ENCODE results near the gene ABI3BP. TPM values are rescaled to one million over a fixed set of nuclear protein-coding genes. Genes with fewer than 3 reads are reported as not detected.

The ABI3BP gene
- total RNA-seq, 1 experiment from 2014 or later = 0.15 TPM

- ChIA-PET RAD21 (ENCODE audit: low non-redundant PET in 1 of 2, low total read pairs in 2 of 2, uncharacterized antibody in 2 of 2, unreplicated experiment in 2 of 2) (no interaction called here), POLR2A (no interaction called here), CTCF (no interaction called here)
- no peak for ATAC-seq
- Histone ChIP-seq H4K20me1 (ENCODE audit: insufficient read depth) (no peaks in the 10 kb centered on the region), H3K27me3 (ENCODE audit: insufficient read depth, low read length) (no peaks in the 10 kb centered on the region), H3K9me3 (ENCODE audit: control insufficient read depth in 1 of 2, insufficient read depth in 1 of 2, low read depth in 1 of 2, low read length in 2 of 2) (0 out of 4 replicates have a peak, but pooled peaks cover 0 to 4% of the 10 kb centered on the region in 2 experiments), H3K4me3 (replicated peaks in 1 of 2; ENCODE audit: low read depth in 1 of 2, low read length in 2 of 2) (no peak overlapping the region), H3K27ac (ENCODE audit: low read depth, low read length) (no peak overlapping the region), H3K9ac (ENCODE audit: low read length) (no peak overlapping the region), H3K36me3 (ENCODE audit: control insufficient read depth in 1 of 2, insufficient read depth in 2 of 2, low read length in 2 of 2) (no peaks in the 10 kb centered on the region), H3K4me1 (ENCODE audit: control insufficient read depth in 1 of 2, insufficient read depth in 2 of 2, low read length in 2 of 2) (peaks cover 0 to 5% of the 10 kb centered on the region in 2 experiments; a peak in 1 of 4 replicates), H3K4me2 (ENCODE audit: low read length) (no peak overlapping the region), H2AFZ (ENCODE audit: low read depth, low read length, poor library complexity, severe bottlenecking) (no peak overlapping the region), H3K9me2 (ENCODE audit: insufficient read depth) (0 out of 2 replicates have a peak, but pooled peaks cover 3% of the 10 kb centered on the region), H3K79me2 (ENCODE audit: insufficient read depth, low read length) (no peaks in the 10 kb centered on the region)
- no TSS peak for BruUV-seq (replicated peaks)
- intact Hi-C loops (cut with micrococcal nuclease) = no loop called here
- no peak for DNase-seq (ENCODE audit: low read depth, low spot score)
- no peak for TF ChIP-seq SIN3A (IDR thresholded peaks at IDR 0.05; ENCODE audit: low read depth)
Measured at GRCh38 chr3:100954990-100955389, 38.2 kb downstream of the ABI3BP start.

- no peaks in the 10 kb centered on the region for H3K9me3 ChIP-seq (ENCODE audit: control insufficient read depth in 1 of 2, insufficient read depth in 1 of 2, low read depth in 1 of 2, low read length in 2 of 2)
- H3K27me3 ChIP-seq (ENCODE audit: insufficient read depth, low read length) = no peaks in the 10 kb centered on the region
- no peak overlapping the region for H2AFZ ChIP-seq (ENCODE audit: low read depth, low read length, poor library complexity, severe bottlenecking)
- ChIA-PET RAD21 (ENCODE audit: low non-redundant PET in 1 of 2, low total read pairs in 2 of 2, uncharacterized antibody in 2 of 2, unreplicated experiment in 2 of 2) (no interaction called here), POLR2A (no interaction called here), CTCF (no interaction called here)
- no peak overlapping the region for H3K4me2 ChIP-seq (ENCODE audit: low read length)
- no peaks in the 10 kb centered on the region for H3K36me3 ChIP-seq (ENCODE audit: control insufficient read depth in 1 of 2, insufficient read depth in 2 of 2, low read length in 2 of 2)
- no peaks in the 10 kb centered on the region for H4K20me1 ChIP-seq (ENCODE audit: insufficient read depth)
- H3K4me1 ChIP-seq (ENCODE audit: control insufficient read depth in 1 of 2, insufficient read depth in 2 of 2, low read length in 2 of 2) = peaks cover 0 to 5% of the 10 kb centered on the region in 2 experiments; a peak in 1 of 4 replicates
- BruUV-seq (replicated peaks) = no TSS peak
- intact Hi-C loops (cut with micrococcal nuclease) = no loop called here
- H3K9me2 ChIP-seq (ENCODE audit: insufficient read depth) = 0 out of 2 replicates have a peak, but pooled peaks cover 3% of the 10 kb centered on the region
- no peak overlapping the region for H3K27ac ChIP-seq (ENCODE audit: low read depth, low read length)
- H3K9ac ChIP-seq (ENCODE audit: low read length) = no peak overlapping the region
- no peak for DNase-seq (ENCODE audit: low read depth, low spot score)
- TF ChIP-seq EZH2phosphoT487 (IDR thresholded peaks at IDR 0.05; ENCODE audit: borderline replicate concordance) = no peak
- no peak for TF ChIP-seq ATF3 (IDR thresholded peaks at IDR 0.05)
- TF ChIP-seq CBX3 (IDR thresholded peaks at IDR 0.05; ENCODE audit: low read depth) = no peak
- TF ChIP-seq SIN3A (IDR thresholded peaks at IDR 0.05; ENCODE audit: low read depth) = no peak
- TF ChIP-seq ZBTB33 (IDR thresholded peaks at IDR 0.05; ENCODE audit: extremely low read depth, insufficient replicate concordance, low read length) = no peak
- TF ChIP-seq TCF7L2 (IDR thresholded peaks at IDR 0.05; ENCODE audit: borderline replicate concordance, extremely low read depth, insufficient read depth, insufficient read length) = no peak
- no peak for TF ChIP-seq EGR1 (IDR thresholded peaks at IDR 0.05; ENCODE audit: low read depth)
- TF ChIP-seq YY1 (IDR thresholded peaks at IDR 0.05; ENCODE audit: extremely low read depth, insufficient replicate concordance, low read depth, low read length) = no peak
- no peak for TF ChIP-seq JUND (IDR thresholded peaks at IDR 0.05)
- TF ChIP-seq ELF1 (IDR thresholded peaks at IDR 0.05; ENCODE audit: borderline replicate concordance, low read depth) = no peak
- no peak for TF ChIP-seq SP1 (IDR thresholded peaks at IDR 0.05; ENCODE audit: low read depth)
- H3K4me3 ChIP-seq (replicated peaks in 1 of 2; ENCODE audit: low read depth in 1 of 2, low read length in 2 of 2) = no peak overlapping the region
- H3K79me2 ChIP-seq (ENCODE audit: insufficient read depth, low read length) = no peaks in the 10 kb centered on the region
- ATAC-seq = no peak
Measured at GRCh38 chr3:100954199-100954935, 38.9 kb downstream of the ABI3BP start.
